Stomach (tissue), 9 donors: Measurements from ENCODE around the gene PHRF1. TPM values are rescaled to one million over a fixed set of nuclear protein-coding genes. Genes with fewer than 3 reads are reported as not detected.

Source experiments
- DNase-seq, 2 donors: peaks; one replicate each; pipeline versions ENCODE4 v3.0.0 to v3.0.0-alpha.2; 2013 to 2019
- H3K27ac ChIP-seq, 5 donors: fragments of 200-600 bp in 4 of 5; sonication (generic) in 4 of 5; one replicate each; pipeline ENCODE4 v1.5.1; 2013 to 2019; ENCODE audit warnings: mild to moderate bottlenecking in 1 of 5, moderate library complexity in 1 of 5
- H3K27me3 ChIP-seq, 3 donors: fragments of 200-600 bp; sonication (generic); one replicate each; pipeline ENCODE4 v1.5.1; 2017 to 2019; ENCODE audit warnings: mixed run types in 1 of 3
- H3K36me3 ChIP-seq, 4 donors: fragments of 200-600 bp; sonication (generic); 1 replicate in 3 of 4; 2 replicates in 1 of 4; pipeline ENCODE4 v1.5.1; 2016 to 2019
- H3K4me1 ChIP-seq, 4 donors: fragments of 200-600 bp; sonication (generic); one replicate each; pipeline ENCODE4 v1.5.1; 2016 to 2019
- H3K4me3 ChIP-seq, 4 donors: fragments of 200-600 bp; sonication (generic) in 3 of 4; one replicate each; pipeline ENCODE4 v1.5.1; 2016 to 2019; ENCODE audit warnings: mild to moderate bottlenecking in 1 of 4
- H3K9me3 ChIP-seq, 4 donors: fragments of 200-600 bp; sonication (generic); one replicate each; pipeline ENCODE4 v1.5.1; 2016 to 2019
- EP300 ChIP-seq: sonication (generic); formaldehyde crosslinking; IDR thresholded peaks from one replicate; pipeline ENCODE4 v1.6.1; 2017; ENCODE audit warnings: antibody characterized with exemption
- POLR2A ChIP-seq, 4 donors: fragments of 450-650 bp; IDR thresholded peaks; one replicate each; pipeline ENCODE4 v1.6.1; 2016; ENCODE audit warnings: antibody characterized with exemption in 4 of 4, control low read depth in 2 of 4, mild to moderate bottlenecking in 1 of 4, moderate library complexity in 1 of 4
- POLR2AphosphoS5 ChIP-seq, 3 donors: sonication (generic); formaldehyde crosslinking; IDR thresholded peaks; one replicate each; pipeline ENCODE4 v1.6.1; 2016; ENCODE audit warnings: antibody characterized with exemption in 3 of 3
- WGBS, 5 donors: extraction: QIAGEN DNeasy Blood & Tissue Kit in 3 of 5; methylation state at CpG; one replicate each; pipeline versions ENCODE4 v1.1.5 to v1.1.7; 2013 to 2018; 5-methylcytosine and 5-hydroxymethylcytosine counted together
- intact Hi-C: fragments of 100-400 bp; cut with DNase I; formaldehyde crosslinking; loops from one replicate; pipeline ENCODE4 v1.15.1; 2023; ENCODE audit warnings: low total_unique reads
- polyA plus RNA-seq, 3 donors: library from polyadenylated mRNA; stranded (reverse); fragments of 200-250 nt; gene quantifications; one replicate each; pipeline ENCODE4 v1.2.3, GENCODE V29; 2013
- total RNA-seq, 5 donors: library from RNA; depleted of rRNA; stranded (reverse); fragments of >200 nt; gene quantifications; one replicate each; pipeline versions ENCODE4 v1.1.0 to v1.2.3, GENCODE V29; 2014 to 2016
- TF ChIP-seq, protein P1 (sequence below), 7 experiments: fragments of 450-650 bp in 4 of 7; fragments of 200-600 bp in 3 of 7; sonication (generic) in 3 of 7; IDR thresholded peaks; one replicate each; pipeline ENCODE4 v1.5.1; 2016 to 2019; ENCODE audit warnings: antibody characterized with exemption in 7 of 7, control low read depth in 2 of 7, mild to moderate bottlenecking in 1 of 7
- donor health status: healthy with polysubstance abuse.
- donor health status: Bipolar disorder and iron deficiency.
- donor health status: healthy.

Gene PHRF1
- total and polyA plus RNA-seq, 8 donors, result 7.9 to 60.8 (median 19.5) TPM

DNA sequence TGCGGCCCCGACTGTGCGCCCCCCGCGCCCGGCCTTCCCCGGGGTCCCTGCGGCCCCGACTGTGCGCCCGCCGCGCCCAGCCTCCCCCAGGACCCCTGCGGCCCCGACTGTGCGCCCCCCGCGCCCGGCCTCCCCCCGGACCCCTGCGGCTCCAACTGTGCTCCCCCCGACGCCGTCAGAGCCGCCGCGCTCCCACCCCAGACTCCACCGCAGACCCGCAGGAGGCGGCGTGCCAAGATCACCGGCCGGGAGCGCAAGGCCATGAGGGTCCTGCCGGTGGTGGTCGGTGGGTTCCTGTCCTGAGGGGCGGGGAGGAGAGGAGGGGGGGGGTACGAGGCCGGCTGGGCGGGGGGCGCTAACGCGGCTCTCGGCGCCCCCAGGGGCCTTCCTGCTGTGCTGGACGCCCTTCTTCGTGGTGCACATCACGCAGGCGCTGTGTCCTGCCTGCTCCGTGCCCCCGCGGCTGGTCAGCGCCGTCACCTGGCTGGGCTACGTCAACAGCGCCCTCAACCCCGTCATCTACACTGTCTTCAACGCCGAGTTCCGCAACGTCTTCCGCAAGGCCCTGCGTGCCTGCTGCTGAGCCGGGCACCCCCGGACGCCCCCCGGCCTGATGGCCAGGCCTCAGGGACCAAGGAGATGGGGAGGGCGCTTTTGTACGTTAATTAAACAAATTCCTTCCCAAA, 63.9 kb downstream of the PHRF1 start:
- WGBS, 5 donors, result 49 to 79% (median 56%) methylated on average over 19 to 63 of the region's 69 CpGs
- H3K4me1 ChIP-seq, result peaks cover 9 to 41% (median 31%) of the 10 kb centered on the region in 4 donors

DNA sequence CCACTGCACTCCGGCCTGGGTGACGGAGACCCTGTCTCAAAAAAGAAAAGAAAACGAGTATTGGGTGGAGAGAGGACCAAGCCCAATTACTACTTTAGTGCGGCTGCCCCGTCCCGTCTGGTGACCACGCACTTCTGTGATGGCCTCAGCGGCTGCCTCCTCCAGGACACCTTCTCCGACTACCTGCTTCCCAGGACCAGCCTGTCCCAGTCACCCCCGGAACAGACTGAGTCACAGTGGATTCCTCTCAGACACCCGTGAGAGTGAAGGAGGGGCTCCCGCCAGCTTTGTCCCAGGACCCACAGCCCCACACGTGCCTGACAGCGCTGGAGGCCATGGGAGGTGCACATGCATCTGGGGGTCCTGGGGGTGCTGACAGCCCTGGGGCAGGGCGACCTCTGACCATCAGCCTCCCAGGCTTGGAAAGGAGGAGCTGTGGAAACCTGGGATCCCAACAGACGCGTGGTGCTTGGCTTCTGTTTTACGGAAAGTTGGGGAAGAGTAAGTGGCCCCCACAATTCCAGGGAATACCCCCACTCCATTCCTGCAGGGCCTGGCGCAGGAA, 65.6 kb downstream of the PHRF1 start:
- DNase-seq, result no peak
- TF ChIP-seq EP300 (no peak), POLR2AphosphoS5 (IDR thresholded peaks at IDR 0.05) (no peak), POLR2A (IDR thresholded peaks at IDR 0.05) (no peak)
- TF ChIP-seq, protein P1, sequence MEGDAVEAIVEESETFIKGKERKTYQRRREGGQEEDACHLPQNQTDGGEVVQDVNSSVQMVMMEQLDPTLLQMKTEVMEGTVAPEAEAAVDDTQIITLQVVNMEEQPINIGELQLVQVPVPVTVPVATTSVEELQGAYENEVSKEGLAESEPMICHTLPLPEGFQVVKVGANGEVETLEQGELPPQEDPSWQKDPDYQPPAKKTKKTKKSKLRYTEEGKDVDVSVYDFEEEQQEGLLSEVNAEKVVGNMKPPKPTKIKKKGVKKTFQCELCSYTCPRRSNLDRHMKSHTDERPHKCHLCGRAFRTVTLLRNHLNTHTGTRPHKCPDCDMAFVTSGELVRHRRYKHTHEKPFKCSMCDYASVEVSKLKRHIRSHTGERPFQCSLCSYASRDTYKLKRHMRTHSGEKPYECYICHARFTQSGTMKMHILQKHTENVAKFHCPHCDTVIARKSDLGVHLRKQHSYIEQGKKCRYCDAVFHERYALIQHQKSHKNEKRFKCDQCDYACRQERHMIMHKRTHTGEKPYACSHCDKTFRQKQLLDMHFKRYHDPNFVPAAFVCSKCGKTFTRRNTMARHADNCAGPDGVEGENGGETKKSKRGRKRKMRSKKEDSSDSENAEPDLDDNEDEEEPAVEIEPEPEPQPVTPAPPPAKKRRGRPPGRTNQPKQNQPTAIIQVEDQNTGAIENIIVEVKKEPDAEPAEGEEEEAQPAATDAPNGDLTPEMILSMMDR (IDR thresholded peaks at IDR 0.05), result no peak

More for the DNA sequence above, 63.9 kb downstream of the PHRF1 start:
- intact Hi-C loops, result no loop called here
- DNase-seq, result no peak
- Histone ChIP-seq H3K27ac (no peak overlapping the region), H3K4me3 (no peak overlapping the region), H3K36me3 (peaks cover 7 to 42% (median 34%) of the 10 kb centered on the region in 4 donors), H3K9me3 (no peaks in the 10 kb centered on the region), H3K27me3 (peaks cover 0 to 54% (median 43%) of the 10 kb centered on the region in 3 donors)
- TF ChIP-seq EP300, result no peak
- TF ChIP-seq, protein P1 (IDR thresholded peaks at IDR 0.05), result no peak
- TF ChIP-seq POLR2AphosphoS5 (IDR thresholded peaks at IDR 0.05), result no peak
- no peak for TF ChIP-seq POLR2A (IDR thresholded peaks at IDR 0.05)

GRCh38 chr11:643366-643765, 67.1 kb downstream of the PHRF1 start:
- Histone ChIP-seq H3K4me1 (peaks cover 0 to 20% (median 11%) of the 10 kb centered on the region in 4 donors), H3K4me3 (no peak overlapping the region), H3K27ac (no peak overlapping the region), H3K27me3 (peaks cover 0 to 28% (median 19%) of the 10 kb centered on the region in 3 donors), H3K9me3 (no peaks in the 10 kb centered on the region), H3K36me3 (peaks cover 10 to 56% (median 38%) of the 10 kb centered on the region in 4 donors)
- intact Hi-C loops, result no loop called here
- no peak for DNase-seq
- WGBS, 5 donors, result 87 to 95% (median 93%) methylated on average over 5 to 9 of the region's 9 CpGs
- TF ChIP-seq POLR2AphosphoS5 (IDR thresholded peaks at IDR 0.05), result no peak
- no peak for TF ChIP-seq POLR2A (IDR thresholded peaks at IDR 0.05)
- TF ChIP-seq EP300, result no peak
- TF ChIP-seq, protein P1 (IDR thresholded peaks at IDR 0.05), result no peak

More for the DNA sequence above, 65.6 kb downstream of the PHRF1 start:
- Histone ChIP-seq H3K27me3 (peaks cover 0 to 43% (median 34%) of the 10 kb centered on the region in 3 donors), H3K4me1 (peaks cover 8 to 34% (median 23%) of the 10 kb centered on the region in 4 donors), H3K27ac (no peak overlapping the region), H3K36me3 (peaks cover 10 to 47% (median 36%) of the 10 kb centered on the region in 4 donors), H3K9me3 (no peaks in the 10 kb centered on the region), H3K4me3 (no peak overlapping the region)
- WGBS, 5 donors, result 91 to 94% (median 93%) methylated on average over 18 to 19 of the region's 19 CpGs
- intact Hi-C loops, result no loop called here

- DNase-seq, result no peak
- Histone ChIP-seq H3K27ac (no peak overlapping the region), H3K9me3 (no peaks in the 10 kb centered on the region), H3K36me3 (peaks cover 10 to 56% (median 38%) of the 10 kb centered on the region in 4 donors), H3K4me3 (no peak overlapping the region), H3K27me3 (peaks cover 0 to 21% (median 12%) of the 10 kb centered on the region in 3 donors), H3K4me1 (peaks cover 0 to 14% (median 8%) of the 10 kb centered on the region in 4 donors)
- TF ChIP-seq, protein P1 (IDR thresholded peaks at IDR 0.05), result no peak
- no peak for TF ChIP-seq POLR2AphosphoS5 (IDR thresholded peaks at IDR 0.05)
- 85 to 91% (median 88%) methylated on average over 41 to 50 of the region's 50 CpGs for WGBS, 5 donors
- intact Hi-C loops, result no loop called here
These were observed 67.8 kb downstream of the PHRF1 start for GRCh38 chr11:643849-644738.
